MM.1S (cell line): ENCODE measurements around the gene PLBD2.

ENCODE experiments used
- EZH2 ChIP-seq: fragments of 300-600 bp; sonication (generic); optimal IDR thresholded peaks from 2 replicates; pipeline ENCODE3; 2017; ENCODE audit warnings: low read depth, mild to moderate bottlenecking, antibody characterized with exemption, low read length, mixed read lengths
- EZH2phosphoT487 ChIP-seq: fragments of 300-600 bp; sonication (generic); IDR thresholded peaks from 2 replicates; pipeline ENCODE4 v1.6.1; 2018; ENCODE audit warnings: antibody characterized with exemption, low read length
- TF ChIP-seq, protein P1 (sequence below): fragments of 300-600 bp; sonication (generic); IDR thresholded peaks from 2 replicates; pipeline ENCODE4 v1.5.1; 2016; ENCODE audit warnings: antibody characterized with exemption, low read length, mixed read lengths

DNA sequence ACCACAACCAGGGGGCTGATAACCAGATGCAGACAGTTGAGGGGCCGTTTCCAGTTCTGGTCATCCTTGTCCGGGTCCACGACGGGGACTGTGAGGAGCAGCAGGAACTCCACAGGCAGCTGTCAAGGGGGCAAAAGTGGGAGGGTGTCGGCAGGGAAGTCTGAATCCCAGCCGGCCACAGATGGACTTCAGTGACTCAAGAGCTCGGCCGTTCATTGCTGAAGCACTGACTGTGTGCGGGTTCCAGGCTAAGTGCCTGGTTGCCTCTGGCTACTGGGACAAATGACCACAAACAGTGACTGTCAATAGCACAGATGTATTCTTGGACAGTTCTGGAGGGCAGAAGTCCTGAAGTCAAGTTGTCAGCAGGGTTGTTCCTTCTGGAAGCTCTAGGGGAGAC, 43.0 kb upstream of the PLBD2 start:
- TF ChIP-seq, protein P1, sequence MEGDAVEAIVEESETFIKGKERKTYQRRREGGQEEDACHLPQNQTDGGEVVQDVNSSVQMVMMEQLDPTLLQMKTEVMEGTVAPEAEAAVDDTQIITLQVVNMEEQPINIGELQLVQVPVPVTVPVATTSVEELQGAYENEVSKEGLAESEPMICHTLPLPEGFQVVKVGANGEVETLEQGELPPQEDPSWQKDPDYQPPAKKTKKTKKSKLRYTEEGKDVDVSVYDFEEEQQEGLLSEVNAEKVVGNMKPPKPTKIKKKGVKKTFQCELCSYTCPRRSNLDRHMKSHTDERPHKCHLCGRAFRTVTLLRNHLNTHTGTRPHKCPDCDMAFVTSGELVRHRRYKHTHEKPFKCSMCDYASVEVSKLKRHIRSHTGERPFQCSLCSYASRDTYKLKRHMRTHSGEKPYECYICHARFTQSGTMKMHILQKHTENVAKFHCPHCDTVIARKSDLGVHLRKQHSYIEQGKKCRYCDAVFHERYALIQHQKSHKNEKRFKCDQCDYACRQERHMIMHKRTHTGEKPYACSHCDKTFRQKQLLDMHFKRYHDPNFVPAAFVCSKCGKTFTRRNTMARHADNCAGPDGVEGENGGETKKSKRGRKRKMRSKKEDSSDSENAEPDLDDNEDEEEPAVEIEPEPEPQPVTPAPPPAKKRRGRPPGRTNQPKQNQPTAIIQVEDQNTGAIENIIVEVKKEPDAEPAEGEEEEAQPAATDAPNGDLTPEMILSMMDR: no peak
- TF ChIP-seq EZH2: no peak
- no peak for TF ChIP-seq EZH2phosphoT487
